Neural cell (in vitro differentiated cells): ENCODE data around the gene VSIR. TPM values are rescaled to one million over a fixed set of nuclear protein-coding genes. Genes with fewer than 3 reads are reported as not detected.

Experiments used
- H2AFZ ChIP-seq: fragments of 200-600, 300-800 bp; sonication (generic), shearing (Covaris generic); 2 replicates; pipeline ENCODE4 v1.6.0; 2014; ENCODE audit warnings: low read depth, mild to moderate bottlenecking, antibody characterized with exemption, low read length, moderate library complexity
- H3F3A ChIP-seq: fragments of 200-600 bp; shearing (Covaris generic); 2 replicates; pipeline ENCODE4 v1.6.1; 2016; ENCODE audit warnings: mild to moderate bottlenecking, moderate library complexity, mixed read lengths, antibody characterized with exemption, low read length; ENCODE audit not compliant: insufficient read depth, poor library complexity, severe bottlenecking
- H3K27ac ChIP-seq: fragments of 200-600, 300-800 bp; sonication (generic), shearing (Covaris generic); 2 replicates; pipeline ENCODE4 v1.5.1; 2014; ENCODE audit warnings: mild to moderate bottlenecking, low read length, moderate library complexity
- H3K27me3 ChIP-seq: fragments of 300-800, 200-600 bp; sonication (generic), shearing (Covaris generic); 2 replicates; pipeline ENCODE4 v1.6.0; 2014; ENCODE audit warnings: mild to moderate bottlenecking, low read depth, low read length, moderate library complexity; ENCODE audit not compliant: insufficient read depth
- H3K36me3 ChIP-seq: fragments of 300-800, 200-600 bp; sonication (generic), shearing (Covaris generic); 2 replicates; pipeline ENCODE4 v1.5.1; 2014; ENCODE audit warnings: mild to moderate bottlenecking, antibody characterized with exemption, low read length, moderate library complexity; ENCODE audit not compliant: insufficient read depth
- H3K4me2 ChIP-seq: fragments of 300-800, 200-600 bp; sonication (generic), shearing (Covaris generic); 2 replicates; pipeline ENCODE4 v1.6.0; 2014; ENCODE audit warnings: mild to moderate bottlenecking, low read length
- H3K4me3 ChIP-seq: fragments of 300-800, 200-600 bp; sonication (generic), shearing (Covaris generic); 2 replicates; pipeline ENCODE4 v1.5.1; 2014; ENCODE audit warnings: mild to moderate bottlenecking, low read length, moderate library complexity
- H3K79me2 ChIP-seq: fragments of 200-600 bp; shearing (Covaris generic); replicated peaks from 2 replicates; pipeline ENCODE4 v1.6.0; 2014; ENCODE audit warnings: mild to moderate bottlenecking, low read length, moderate library complexity; ENCODE audit not compliant: insufficient read depth
- H3K9ac ChIP-seq: fragments of 300-800, 200-600 bp; sonication (generic), shearing (Covaris generic); 2 replicates; pipeline ENCODE4 v1.6.1; 2016; ENCODE audit warnings: mild to moderate bottlenecking, low read length, mixed read lengths
- H3K9me2 ChIP-seq: fragments of 200-600 bp; shearing (Covaris generic); 2 replicates; pipeline ENCODE4 v1.6.1; 2016; ENCODE audit warnings: mild to moderate bottlenecking, low read length, mixed read lengths; ENCODE audit not compliant: insufficient read depth
- H3K9me3 ChIP-seq: fragments of 200-600, 300-800 bp; sonication (generic), shearing (Covaris generic); 2 replicates; pipeline ENCODE4 v1.6.1; 2016; ENCODE audit warnings: mild to moderate bottlenecking, mixed run types, low read length, moderate library complexity, mixed read lengths
- H4K20me1 ChIP-seq: fragments of 200-600 bp; shearing (Covaris generic); 2 replicates; pipeline ENCODE4 v1.6.1; 2016; ENCODE audit warnings: mild to moderate bottlenecking, mixed run types; ENCODE audit not compliant: insufficient read depth
- CTCF ChIP-seq: fragments of 450-650 bp; IDR thresholded peaks from 2 replicates; pipeline ENCODE4 v1.5.1; 2014; ENCODE audit warnings: antibody characterized with exemption, mild to moderate bottlenecking, moderate library complexity; ENCODE audit not compliant: poor library complexity, severe bottlenecking
- EP300 ChIP-seq: fragments of 450-650 bp; conservative IDR thresholded peaks from 2 replicates; pipeline ENCODE4 v1.6.1; 2014; ENCODE audit warnings: antibody characterized with exemption, mild to moderate bottlenecking, moderate library complexity; ENCODE audit not compliant: poor library complexity, severe bottlenecking
- EZH2 ChIP-seq: fragments of 200-600, 300-800 bp; shearing (Covaris generic), sonication (generic); IDR thresholded peaks from 2 replicates; pipeline ENCODE4 v1.6.1; 2014; ENCODE audit warnings: antibody characterized with exemption, low read length, borderline replicate concordance, mild to moderate bottlenecking; ENCODE audit not compliant: insufficient read depth, poor library complexity, severe bottlenecking
- MXI1 ChIP-seq: fragments of 450-650 bp; conservative IDR thresholded peaks from 2 replicates; pipeline ENCODE4 v1.6.1; 2014; ENCODE audit warnings: antibody characterized with exemption, mild to moderate bottlenecking; ENCODE audit not compliant: poor library complexity, severe bottlenecking
- POLR2AphosphoS5 ChIP-seq: IDR thresholded peaks from 2 replicates; pipeline ENCODE4 v1.6.1; 2012
- RAD21 ChIP-seq: fragments of 450-650 bp; conservative IDR thresholded peaks from 2 replicates; pipeline ENCODE4 v1.6.1; 2014; ENCODE audit warnings: antibody characterized with exemption, mild to moderate bottlenecking, moderate library complexity
- SMC3 ChIP-seq: fragments of 450-650 bp; conservative IDR thresholded peaks from 2 replicates; pipeline ENCODE4 v1.6.1; 2014; ENCODE audit warnings: antibody characterized with exemption, mild to moderate bottlenecking, moderate library complexity; ENCODE audit not compliant: poor library complexity
- TAF1 ChIP-seq: IDR thresholded peaks from 2 replicates; pipeline ENCODE4 v1.6.1; 2012; ENCODE audit warnings: low read depth
- polyA plus RNA-seq: library from polyadenylated mRNA; depleted of rRNA; stranded (reverse); fragments of >200 nt; gene quantifications from 2 replicates; pipeline ENCODE4 v1.2.3, GENCODE V29; 2014
- TF ChIP-seq, protein P1 (sequence below): IDR thresholded peaks from 2 replicates; pipeline ENCODE4 v1.6.1; 2012; ENCODE audit warnings: borderline replicate concordance

Gene VSIR
- polyA plus RNA-seq, 1 donor from 2014 or later, result not detected

DNA sequence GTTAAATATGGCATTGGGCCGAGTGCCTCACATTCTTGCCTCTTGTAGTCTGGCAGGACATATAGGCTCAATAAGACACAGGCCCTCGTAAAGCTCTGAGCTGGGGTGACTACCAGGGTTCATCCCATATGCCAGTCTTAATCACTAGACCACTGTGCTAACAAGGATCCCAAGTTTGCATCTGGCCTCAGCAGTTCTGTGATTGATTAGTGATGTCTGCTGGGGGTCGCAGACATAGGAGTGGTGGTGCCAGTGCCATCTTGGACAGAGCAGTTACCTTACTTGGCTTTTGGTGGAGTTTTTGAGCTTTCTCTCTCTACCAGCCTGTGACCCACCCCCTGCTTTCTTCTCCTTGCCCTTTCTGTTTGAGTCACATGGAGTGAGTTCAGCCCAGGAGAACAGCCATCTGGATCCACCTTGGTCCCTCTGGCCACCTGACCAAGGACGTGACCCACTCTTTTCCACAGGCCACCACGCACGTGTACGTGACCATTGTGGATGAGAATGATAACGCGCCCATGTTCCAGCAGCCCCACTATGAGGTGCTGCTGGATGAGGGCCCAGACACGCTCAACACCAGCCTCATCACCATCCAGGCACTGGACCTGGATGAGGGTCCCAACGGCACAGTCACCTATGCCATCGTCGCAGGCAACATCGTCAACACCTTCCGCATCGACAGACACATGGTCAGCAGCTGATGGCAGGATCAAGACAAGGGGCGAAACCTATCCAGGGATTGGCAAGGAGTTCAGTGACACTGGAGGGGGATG is 4.1 kb upstream of the VSIR start:
- Histone ChIP-seq H3K27ac (no peak overlapping the region), H3K79me2 (no peaks in the 10 kb centered on the region), H3K9me2 (no peaks in the 10 kb centered on the region), H3K4me3 (no peak overlapping the region), H3K36me3 (no peaks in the 10 kb centered on the region), H3F3A (no peaks in the 10 kb centered on the region), H3K4me2 (no peak overlapping the region), H4K20me1 (no peaks in the 10 kb centered on the region), H3K9ac (no peak overlapping the region), H3K27me3 (peaks cover 21% of the 10 kb centered on the region), H2AFZ (no peak overlapping the region), H3K9me3 (no peaks in the 10 kb centered on the region)
- TF ChIP-seq, protein P1, sequence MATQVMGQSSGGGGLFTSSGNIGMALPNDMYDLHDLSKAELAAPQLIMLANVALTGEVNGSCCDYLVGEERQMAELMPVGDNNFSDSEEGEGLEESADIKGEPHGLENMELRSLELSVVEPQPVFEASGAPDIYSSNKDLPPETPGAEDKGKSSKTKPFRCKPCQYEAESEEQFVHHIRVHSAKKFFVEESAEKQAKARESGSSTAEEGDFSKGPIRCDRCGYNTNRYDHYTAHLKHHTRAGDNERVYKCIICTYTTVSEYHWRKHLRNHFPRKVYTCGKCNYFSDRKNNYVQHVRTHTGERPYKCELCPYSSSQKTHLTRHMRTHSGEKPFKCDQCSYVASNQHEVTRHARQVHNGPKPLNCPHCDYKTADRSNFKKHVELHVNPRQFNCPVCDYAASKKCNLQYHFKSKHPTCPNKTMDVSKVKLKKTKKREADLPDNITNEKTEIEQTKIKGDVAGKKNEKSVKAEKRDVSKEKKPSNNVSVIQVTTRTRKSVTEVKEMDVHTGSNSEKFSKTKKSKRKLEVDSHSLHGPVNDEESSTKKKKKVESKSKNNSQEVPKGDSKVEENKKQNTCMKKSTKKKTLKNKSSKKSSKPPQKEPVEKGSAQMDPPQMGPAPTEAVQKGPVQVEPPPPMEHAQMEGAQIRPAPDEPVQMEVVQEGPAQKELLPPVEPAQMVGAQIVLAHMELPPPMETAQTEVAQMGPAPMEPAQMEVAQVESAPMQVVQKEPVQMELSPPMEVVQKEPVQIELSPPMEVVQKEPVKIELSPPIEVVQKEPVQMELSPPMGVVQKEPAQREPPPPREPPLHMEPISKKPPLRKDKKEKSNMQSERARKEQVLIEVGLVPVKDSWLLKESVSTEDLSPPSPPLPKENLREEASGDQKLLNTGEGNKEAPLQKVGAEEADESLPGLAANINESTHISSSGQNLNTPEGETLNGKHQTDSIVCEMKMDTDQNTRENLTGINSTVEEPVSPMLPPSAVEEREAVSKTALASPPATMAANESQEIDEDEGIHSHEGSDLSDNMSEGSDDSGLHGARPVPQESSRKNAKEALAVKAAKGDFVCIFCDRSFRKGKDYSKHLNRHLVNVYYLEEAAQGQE, result no peak
- no peak for TF ChIP-seq TAF1
- TF ChIP-seq POLR2AphosphoS5, result no peak
- TF ChIP-seq CTCF, result no peak
- no peak for TF ChIP-seq EZH2
- no peak for TF ChIP-seq MXI1
- no peak for TF ChIP-seq EP300
- no peak for TF ChIP-seq RAD21
- no peak for TF ChIP-seq SMC3

GRCh38 chr10:71776481-71776925 is 3.2 kb upstream of the VSIR start:
- no peak overlapping the region for H3K9ac ChIP-seq
- no peak overlapping the region for H3K27ac ChIP-seq
- H3K4me3 ChIP-seq, result no peak overlapping the region
- no peaks in the 10 kb centered on the region for H4K20me1 ChIP-seq
- no peaks in the 10 kb centered on the region for H3K36me3 ChIP-seq
- peaks cover 24% of the 10 kb centered on the region for H3K27me3 ChIP-seq
- no peaks in the 10 kb centered on the region for H3K79me2 ChIP-seq
- no peak overlapping the region for H2AFZ ChIP-seq
- no peaks in the 10 kb centered on the region for H3F3A ChIP-seq
- H3K4me2 ChIP-seq, result no peak overlapping the region
- TF ChIP-seq TAF1, result no peak
- TF ChIP-seq MXI1, result no peak
- TF ChIP-seq CTCF, result no peak
- no peak for TF ChIP-seq RAD21
- TF ChIP-seq POLR2AphosphoS5, result no peak
- TF ChIP-seq, protein P1, result no peak
- no peak for TF ChIP-seq SMC3
- H3K9me2 ChIP-seq, result no peaks in the 10 kb centered on the region
- no peaks in the 10 kb centered on the region for H3K9me3 ChIP-seq
